ENCODE data around the gene RIN3.

DNA sequence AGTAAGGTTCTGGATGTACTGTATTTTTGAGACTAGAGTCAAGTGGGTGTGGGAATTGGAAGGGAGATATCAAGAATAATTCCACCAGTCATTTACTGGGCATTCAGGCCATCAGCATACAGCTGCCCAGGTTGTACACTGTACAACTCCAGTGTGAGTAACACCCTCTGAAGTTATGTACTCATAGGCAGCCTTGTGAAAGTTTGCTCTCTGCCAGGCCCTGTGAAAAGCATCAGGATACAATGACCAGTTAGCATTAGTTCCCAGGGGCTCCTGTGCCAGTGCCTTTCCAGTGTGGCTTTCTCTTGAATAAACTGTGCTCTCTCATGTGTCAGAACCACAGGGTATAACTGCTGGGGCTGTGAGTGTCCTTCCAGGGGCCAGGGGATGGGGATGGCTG lies 145.1 kb downstream of the RIN3 start:
- TF ChIP-seq, protein P1, sequence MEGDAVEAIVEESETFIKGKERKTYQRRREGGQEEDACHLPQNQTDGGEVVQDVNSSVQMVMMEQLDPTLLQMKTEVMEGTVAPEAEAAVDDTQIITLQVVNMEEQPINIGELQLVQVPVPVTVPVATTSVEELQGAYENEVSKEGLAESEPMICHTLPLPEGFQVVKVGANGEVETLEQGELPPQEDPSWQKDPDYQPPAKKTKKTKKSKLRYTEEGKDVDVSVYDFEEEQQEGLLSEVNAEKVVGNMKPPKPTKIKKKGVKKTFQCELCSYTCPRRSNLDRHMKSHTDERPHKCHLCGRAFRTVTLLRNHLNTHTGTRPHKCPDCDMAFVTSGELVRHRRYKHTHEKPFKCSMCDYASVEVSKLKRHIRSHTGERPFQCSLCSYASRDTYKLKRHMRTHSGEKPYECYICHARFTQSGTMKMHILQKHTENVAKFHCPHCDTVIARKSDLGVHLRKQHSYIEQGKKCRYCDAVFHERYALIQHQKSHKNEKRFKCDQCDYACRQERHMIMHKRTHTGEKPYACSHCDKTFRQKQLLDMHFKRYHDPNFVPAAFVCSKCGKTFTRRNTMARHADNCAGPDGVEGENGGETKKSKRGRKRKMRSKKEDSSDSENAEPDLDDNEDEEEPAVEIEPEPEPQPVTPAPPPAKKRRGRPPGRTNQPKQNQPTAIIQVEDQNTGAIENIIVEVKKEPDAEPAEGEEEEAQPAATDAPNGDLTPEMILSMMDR (IDR thresholded peaks at IDR 0.05), result no peak
- TF ChIP-seq POLR2A (IDR thresholded peaks at IDR 0.05), result no peak
